SK-N-SH treated with all-trans-retinoic acid at 6 μM for 48 hours (cell line): Measurements from ENCODE around the gene SNUPN.
A peak's percentile ranks its signal among the peaks of the same experiment; 100 is the strongest.

Experiments
- ATAC-seq: fragments of 200-7000 bp; cut with Tn5 transposase; 3 replicates; pipeline ENCODE4 v1.9.1; 2020; ENCODE audit warnings: mild to moderate bottlenecking, moderate library complexity
- CSRNP3 ChIP-seq: fragments of 250-450 bp; sonication (Bioruptor Pico); IDR thresholded peaks from 2 replicates; pipeline ENCODE4 v1.5.1; 2021; ENCODE audit warnings: mild to moderate bottlenecking, moderate library complexity
- ESRRG ChIP-seq: fragments of 250-450 bp; sonication (Bioruptor Pico); IDR thresholded peaks from 2 replicates; pipeline ENCODE4 v1.6.1; 2021; ENCODE audit warnings: mild to moderate bottlenecking
- GLIS3 ChIP-seq: fragments of 250-450 bp; sonication (Bioruptor Pico); IDR thresholded peaks from 2 replicates; pipeline ENCODE4 v1.5.0; 2020; ENCODE audit warnings: mild to moderate bottlenecking, moderate library complexity
- ISL1 ChIP-seq: fragments of 250-450 bp; sonication (Bioruptor Pico); IDR thresholded peaks from 2 replicates; pipeline ENCODE4 v2.1.2; 2022; ENCODE audit warnings: mild to moderate bottlenecking, moderate library complexity
- OSR1 ChIP-seq: fragments of 250-450 bp; sonication (Bioruptor Pico); IDR thresholded peaks from 2 replicates; pipeline ENCODE4 v1.8.0; 2022; ENCODE audit warnings: moderate library complexity, mild to moderate bottlenecking, inconsistent platforms
- POU6F1 ChIP-seq: fragments of 250-450 bp; sonication (Bioruptor Pico); IDR thresholded peaks from 2 replicates; pipeline ENCODE4 v1.8.0; 2021; ENCODE audit warnings: low read depth, mild to moderate bottlenecking, moderate library complexity, borderline replicate concordance
- PPARA ChIP-seq: fragments of 250-450 bp; sonication (Bioruptor Pico); IDR thresholded peaks from 2 replicates; pipeline ENCODE4 v1.5.0; 2020; ENCODE audit warnings: mild to moderate bottlenecking, borderline replicate concordance
- RARB ChIP-seq: fragments of 250-450 bp; sonication (Bioruptor Pico); IDR thresholded peaks from 2 replicates; pipeline ENCODE4 v1.8.0; 2021; ENCODE audit warnings: mild to moderate bottlenecking, moderate library complexity
- SNAI2 ChIP-seq: fragments of 250-450 bp; sonication (Bioruptor Pico); IDR thresholded peaks from 2 replicates; pipeline ENCODE4 v1.5.0; 2020; ENCODE audit warnings: mild to moderate bottlenecking, moderate library complexity
- TCF4 ChIP-seq: fragments of 250-450 bp; sonication (Bioruptor Pico); IDR thresholded peaks from 2 replicates; pipeline ENCODE4 v1.8.0; 2021; ENCODE audit warnings: mild to moderate bottlenecking, moderate library complexity, borderline replicate concordance
- TOX ChIP-seq: fragments of 250-450 bp; sonication (Bioruptor Pico); IDR thresholded peaks from 2 replicates; pipeline ENCODE4 v1.8.0; 2021; ENCODE audit warnings: mild to moderate bottlenecking, moderate library complexity, borderline replicate concordance
- ZC3H10 ChIP-seq: fragments of 250-450 bp; sonication (Bioruptor Pico); IDR thresholded peaks from 2 replicates; pipeline ENCODE4 v1.5.1; 2021; ENCODE audit warnings: mild to moderate bottlenecking, moderate library complexity
- ZFP3 ChIP-seq: fragments of 250-450 bp; sonication (Bioruptor Pico); IDR thresholded peaks from 2 replicates; pipeline ENCODE4 v1.5.0; 2020; ENCODE audit warnings: mild to moderate bottlenecking, moderate library complexity
- ZFP30 ChIP-seq: fragments of 450-650 bp; formaldehyde crosslinking; IDR thresholded peaks from 2 replicates; pipeline ENCODE4 v1.5.0; 2022; ENCODE audit warnings: mild to moderate bottlenecking, moderate library complexity
- ZNF565 ChIP-seq: fragments of 450-650 bp; formaldehyde crosslinking; conservative IDR thresholded peaks from 2 replicates; pipeline ENCODE4 v1.5.0; 2020; ENCODE audit warnings: low read depth, mild to moderate bottlenecking, moderate library complexity
- ZNF70 ChIP-seq: fragments of 450-650 bp; formaldehyde crosslinking; IDR thresholded peaks from 2 replicates; pipeline ENCODE4 v1.5.0; 2020; ENCODE audit warnings: mild to moderate bottlenecking, moderate library complexity
- ZNF8 ChIP-seq: fragments of 450-650 bp; formaldehyde crosslinking; IDR thresholded peaks from 2 replicates; pipeline ENCODE4 v1.5.0; 2020; ENCODE audit warnings: mild to moderate bottlenecking, moderate library complexity
- TF ChIP-seq, protein P1 (sequence below): fragments of 250-450 bp; sonication (Bioruptor Pico); IDR thresholded peaks from 2 replicates; pipeline ENCODE4 v1.8.0; 2020; ENCODE audit warnings: mild to moderate bottlenecking, moderate library complexity, borderline replicate concordance
- TF ChIP-seq, protein P2 (sequence below): fragments of 250-450 bp; sonication (Bioruptor Pico); IDR thresholded peaks from 2 replicates; pipeline ENCODE4 v1.5.1; 2020; ENCODE audit warnings: low read depth, mild to moderate bottlenecking, moderate library complexity

SNUPN gene

GRCh38 chr15:75661100-75661755 is 35.7 kb upstream of the SNUPN start:
- ATAC-seq, result peak; percentile 99

GRCh38 chr15:75659928-75660645 is 34.6 kb upstream of the SNUPN start:
- no peak; the same call in 2 of the 3 replicates for ATAC-seq

More at GRCh38 chr15:75661100-75661755, 35.7 kb upstream of the SNUPN start:
- TF ChIP-seq RARB (no peak), PPARA (CRISPR knock-in tag) (no peak), ISL1 (CRISPR knock-in tag) (no peak), ESRRG (CRISPR knock-in tag) (no peak), POU6F1 (CRISPR knock-in tag) (no peak), OSR1 (no peak), CSRNP3 (CRISPR knock-in tag) (no peak), ZNF70 (CRISPR knock-in tag) (no peak), SNAI2 (CRISPR knock-in tag) (no peak), ZFP3 (no peak), GLIS3 (no peak), TCF4 (CRISPR knock-in tag) (no peak)
- TF ChIP-seq, protein P1, sequence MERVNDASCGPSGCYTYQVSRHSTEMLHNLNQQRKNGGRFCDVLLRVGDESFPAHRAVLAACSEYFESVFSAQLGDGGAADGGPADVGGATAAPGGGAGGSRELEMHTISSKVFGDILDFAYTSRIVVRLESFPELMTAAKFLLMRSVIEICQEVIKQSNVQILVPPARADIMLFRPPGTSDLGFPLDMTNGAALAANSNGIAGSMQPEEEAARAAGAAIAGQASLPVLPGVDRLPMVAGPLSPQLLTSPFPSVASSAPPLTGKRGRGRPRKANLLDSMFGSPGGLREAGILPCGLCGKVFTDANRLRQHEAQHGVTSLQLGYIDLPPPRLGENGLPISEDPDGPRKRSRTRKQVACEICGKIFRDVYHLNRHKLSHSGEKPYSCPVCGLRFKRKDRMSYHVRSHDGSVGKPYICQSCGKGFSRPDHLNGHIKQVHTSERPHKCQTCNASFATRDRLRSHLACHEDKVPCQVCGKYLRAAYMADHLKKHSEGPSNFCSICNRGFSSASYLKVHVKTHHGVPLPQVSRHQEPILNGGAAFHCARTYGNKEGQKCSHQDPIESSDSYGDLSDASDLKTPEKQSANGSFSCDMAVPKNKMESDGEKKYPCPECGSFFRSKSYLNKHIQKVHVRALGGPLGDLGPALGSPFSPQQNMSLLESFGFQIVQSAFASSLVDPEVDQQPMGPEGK, result no peak
- TF ChIP-seq, protein P2, sequence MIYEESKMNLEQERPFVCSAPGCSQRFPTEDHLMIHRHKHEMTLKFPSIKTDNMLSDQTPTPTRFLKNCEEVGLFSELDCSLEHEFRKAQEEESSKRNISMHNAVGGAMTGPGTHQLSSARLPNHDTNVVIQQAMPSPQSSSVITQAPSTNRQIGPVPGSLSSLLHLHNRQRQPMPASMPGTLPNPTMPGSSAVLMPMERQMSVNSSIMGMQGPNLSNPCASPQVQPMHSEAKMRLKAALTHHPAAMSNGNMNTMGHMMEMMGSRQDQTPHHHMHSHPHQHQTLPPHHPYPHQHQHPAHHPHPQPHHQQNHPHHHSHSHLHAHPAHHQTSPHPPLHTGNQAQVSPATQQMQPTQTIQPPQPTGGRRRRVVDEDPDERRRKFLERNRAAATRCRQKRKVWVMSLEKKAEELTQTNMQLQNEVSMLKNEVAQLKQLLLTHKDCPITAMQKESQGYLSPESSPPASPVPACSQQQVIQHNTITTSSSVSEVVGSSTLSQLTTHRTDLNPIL, result no peak

DNA sequence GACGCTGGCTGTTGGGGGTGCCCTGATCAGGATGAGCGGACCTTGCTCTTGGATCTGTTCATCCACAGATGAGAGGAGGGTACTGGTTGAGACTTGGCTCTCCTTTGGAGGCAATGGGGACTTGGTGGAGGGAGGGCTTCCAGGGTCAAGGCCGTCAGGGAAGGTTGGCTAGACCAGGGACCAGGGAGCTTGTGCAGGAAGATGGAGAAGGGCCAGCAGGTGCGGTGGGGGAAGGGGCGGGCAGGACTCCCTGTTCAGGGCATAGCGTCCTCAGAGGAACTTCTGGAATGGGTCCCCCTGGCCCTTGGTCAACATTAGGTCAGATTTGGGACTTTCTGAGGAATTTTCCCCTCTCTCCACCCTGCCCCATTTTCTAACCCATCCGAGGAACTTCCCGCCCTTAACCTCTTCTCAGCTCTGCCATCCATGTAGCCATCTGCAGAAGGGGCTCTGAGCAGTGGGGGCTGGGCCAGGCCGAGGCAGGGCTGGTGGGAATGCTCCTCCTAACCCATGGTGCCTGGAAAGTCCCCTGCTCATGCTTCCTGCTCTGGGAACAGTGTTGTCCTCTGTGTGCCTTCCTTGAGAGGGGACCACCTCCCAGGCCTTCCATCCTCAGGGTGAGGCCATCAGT is 33.7 kb upstream of the SNUPN start:
- ATAC-seq, result no peak
- TF ChIP-seq TCF4 (CRISPR knock-in tag) (no peak), TOX (CRISPR knock-in tag) (no peak), ZNF8 (CRISPR knock-in tag) (no peak), SNAI2 (CRISPR knock-in tag) (no peak)
- TF ChIP-seq, protein P2, result no peak

More at GRCh38 chr15:75659928-75660645, 34.6 kb upstream of the SNUPN start:
- no peak for TF ChIP-seq ZFP30
- no peak for TF ChIP-seq RARB
- no peak for TF ChIP-seq OSR1
- no peak for TF ChIP-seq ESRRG (CRISPR knock-in tag)
- TF ChIP-seq TCF4 (CRISPR knock-in tag), result no peak
- TF ChIP-seq, protein P2, result no peak
- no peak for TF ChIP-seq SNAI2 (CRISPR knock-in tag)

DNA sequence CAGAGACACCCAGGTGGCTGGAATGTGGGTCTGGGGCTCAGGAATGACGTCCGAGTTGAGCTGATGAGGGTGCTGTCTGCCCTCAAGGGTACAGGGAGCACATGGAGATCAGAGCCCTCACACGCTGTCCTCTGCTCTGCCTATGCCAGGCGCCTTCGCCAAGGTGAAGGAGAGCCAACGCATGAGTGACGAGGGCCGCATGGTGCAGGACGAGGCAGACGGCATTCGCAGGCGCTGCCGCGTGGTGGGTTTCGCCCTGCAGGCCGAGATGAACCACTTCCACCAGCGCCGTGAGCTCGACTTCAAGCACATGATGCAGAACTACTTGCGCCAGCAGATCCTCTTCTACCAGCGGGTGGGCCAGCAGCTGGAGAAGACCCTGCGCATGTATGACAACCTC is 31.3 kb upstream of the SNUPN start:
- no peak for ATAC-seq
- TF ChIP-seq POU6F1 (CRISPR knock-in tag) (no peak), ZFP3 (no peak), GLIS3 (no peak), CSRNP3 (CRISPR knock-in tag) (no peak), ZC3H10 (CRISPR knock-in tag) (no peak), ZNF70 (CRISPR knock-in tag) (no peak), ZFP30 (no peak), SNAI2 (CRISPR knock-in tag) (no peak), ZNF565 (CRISPR knock-in tag) (no peak), TCF4 (CRISPR knock-in tag) (no peak)
